ENCODE results near the gene MCM3AP.

- TF ChIP-seq EZH2 (IDR thresholded peaks at IDR 0.05; ENCODE audit: insufficient read depth, poor library complexity, severe bottlenecking) (no peak), EZH2phosphoT487 (IDR thresholded peaks at IDR 0.05; ENCODE audit: insufficient read depth, low read depth) (no peak)
Observed at GRCh38 chr21:46264046-46264689, 21.2 kb downstream of the MCM3AP start.
